Mesendoderm (in vitro differentiated cells): ENCODE measurements around the gene CCDC182.
A peak's percentile ranks its signal among the peaks of the same experiment; 100 is the strongest.

Experiments
- DNase-seq: peaks from one replicate; pipeline ENCODE4 v3.0.0; 2013
- H2AK5ac ChIP-seq: 2 replicates; pipeline ENCODE4 v1.6.1; 2013; ENCODE audit warnings: low read length, inconsistent platforms
- H2BK120ac ChIP-seq: 2 replicates; pipeline ENCODE4 v1.6.1; 2013; ENCODE audit warnings: low read depth, mild to moderate bottlenecking, low read length, moderate library complexity, mixed read lengths
- H2BK15ac ChIP-seq: replicated peaks from 2 replicates; pipeline ENCODE4 v1.6.1; 2013; ENCODE audit warnings: low read depth, mild to moderate bottlenecking, moderate library complexity
- H2BK5ac ChIP-seq: 2 replicates; pipeline ENCODE4 v1.6.1; 2013; ENCODE audit warnings: low read length, inconsistent platforms
- H3K18ac ChIP-seq: 2 replicates; pipeline ENCODE4 v1.6.1; 2013; ENCODE audit warnings: mild to moderate bottlenecking, low read length, mixed read lengths
- H3K23ac ChIP-seq: one replicate; pipeline ENCODE4 v1.6.1; 2013; ENCODE audit warnings: low read length
- H3K27ac ChIP-seq: 2 replicates; pipeline ENCODE4 v1.5.1; 2013; ENCODE audit warnings: low read depth, mild to moderate bottlenecking, inconsistent platforms, low read length, moderate library complexity
- H3K27me3 ChIP-seq: 2 replicates; pipeline ENCODE4 v1.6.1; 2013; ENCODE audit warnings: low read length, control low read depth, mild to moderate bottlenecking, inconsistent platforms; ENCODE audit not compliant: insufficient read depth, poor library complexity
- H3K36me3 ChIP-seq: 2 replicates; pipeline ENCODE4 v1.6.1; 2013; ENCODE audit warnings: low read length, inconsistent platforms; ENCODE audit not compliant: control insufficient read depth, insufficient read depth
- H3K4ac ChIP-seq: one replicate; pipeline ENCODE4 v1.6.1; 2013; ENCODE audit warnings: low read depth, mild to moderate bottlenecking, low read length, moderate library complexity
- H3K4me1 ChIP-seq: 2 replicates; pipeline ENCODE4 v1.6.1; 2013; ENCODE audit warnings: low read depth, low read length, inconsistent platforms; ENCODE audit not compliant: control insufficient read depth
- H3K4me2 ChIP-seq: 2 replicates; pipeline ENCODE4 v1.6.1; 2013; ENCODE audit warnings: low read length
- H3K4me3 ChIP-seq: 2 replicates; pipeline ENCODE4 v1.5.1; 2013; ENCODE audit warnings: mild to moderate bottlenecking, low read length
- H3K56ac ChIP-seq: one replicate; pipeline ENCODE4 v1.6.1; 2013; ENCODE audit warnings: low read length
- H3K79me1 ChIP-seq: 2 replicates; pipeline ENCODE4 v1.6.1; 2013; ENCODE audit warnings: low read length, inconsistent platforms
- H3K79me2 ChIP-seq: 2 replicates; pipeline ENCODE4 v1.6.1; 2013; ENCODE audit warnings: mild to moderate bottlenecking, low read length; ENCODE audit not compliant: control insufficient read depth, insufficient read depth
- H3K9ac ChIP-seq: 2 replicates; pipeline ENCODE4 v1.6.1; 2013; ENCODE audit warnings: low read length, inconsistent platforms
- H4K5ac ChIP-seq: one replicate; pipeline ENCODE4 v1.6.1; 2013; ENCODE audit warnings: low read length
- H4K8ac ChIP-seq: one replicate; pipeline ENCODE4 v1.6.1; 2013; ENCODE audit warnings: low read depth, mild to moderate bottlenecking, control low read depth, low read length, moderate library complexity
- WGBS: extraction: QIAGEN DNeasy Blood & Tissue Kit; methylation state at CpG from one replicate; pipeline ENCODE4 v1.1.7; 2013; ENCODE audit warnings: low lambda C conversion rate, missing lambda C conversion rate; ENCODE audit not compliant: insufficient coverage; ENCODE audit errors: extremely low coverage; 5-methylcytosine and 5-hydroxymethylcytosine counted together

Gene CCDC182

GRCh38 chr17:57720386-57721035 is 24.6 kb downstream of the CCDC182 start:
- Histone ChIP-seq H2AK5ac (no peak overlapping the region), H3K23ac (no peak overlapping the region), H2BK15ac (no peak overlapping the region), H3K36me3 (no peaks in the 10 kb centered on the region), H3K18ac (no peak overlapping the region), H3K79me2 (no peaks in the 10 kb centered on the region), H3K27ac (no peak overlapping the region), H3K4me2 (no peak overlapping the region), H2BK5ac (no peak overlapping the region), H3K4me1 (no peaks in the 10 kb centered on the region), H2BK120ac (no peak overlapping the region), H3K56ac (no peak overlapping the region), H4K5ac (no peak overlapping the region), H3K4me3 (no peak overlapping the region), H3K9ac (no peak overlapping the region), H3K27me3 (no peaks in the 10 kb centered on the region), H3K4ac (no peak overlapping the region), H3K79me1 (no peaks in the 10 kb centered on the region), H4K8ac (no peak overlapping the region)
- WGBS: no CpG with 5 or more reads among the region's 2 CpGs
- no peak for DNase-seq

DNA sequence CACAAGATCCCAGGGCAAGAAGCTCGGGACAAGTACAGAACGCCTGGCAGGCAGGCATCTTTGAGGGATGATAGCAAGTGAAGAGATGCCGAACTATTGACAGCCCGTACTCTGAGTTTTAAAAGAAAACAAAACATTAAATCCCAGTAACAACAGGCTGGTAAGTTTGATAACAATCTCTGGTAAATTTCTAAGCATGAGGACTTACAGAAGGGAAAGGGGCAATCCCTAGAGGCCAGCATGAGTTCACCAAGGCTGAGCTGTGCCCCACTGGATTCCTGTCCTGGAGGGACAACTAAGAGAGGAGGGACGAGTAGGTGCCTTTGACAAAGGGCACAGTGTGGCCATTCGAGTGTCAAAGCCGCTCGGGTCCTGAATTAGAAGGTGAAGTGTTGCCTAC is 26.2 kb downstream of the CCDC182 start:
- no peak overlapping the region for H3K4ac ChIP-seq
- no peak overlapping the region for H2AK5ac ChIP-seq
- H3K79me1 ChIP-seq: no peaks in the 10 kb centered on the region
- no peak overlapping the region for H4K8ac ChIP-seq
- no peak overlapping the region for H3K4me2 ChIP-seq
- H3K36me3 ChIP-seq: no peaks in the 10 kb centered on the region
- H2BK5ac ChIP-seq: no peak overlapping the region
- H3K79me2 ChIP-seq: no peaks in the 10 kb centered on the region
- H3K4me3 ChIP-seq: no peak overlapping the region
- H3K27ac ChIP-seq: no peak overlapping the region
- no peak for DNase-seq
- no peaks in the 10 kb centered on the region for H3K27me3 ChIP-seq
- no peak overlapping the region for H2BK120ac ChIP-seq
- no peak overlapping the region for H3K23ac ChIP-seq
- no peak overlapping the region for H4K5ac ChIP-seq
- H3K56ac ChIP-seq: no peak overlapping the region
- no CpG with 5 or more reads among the region's 8 CpGs for WGBS
- H3K9ac ChIP-seq: no peak overlapping the region
- H2BK15ac ChIP-seq: no peak overlapping the region
- H3K4me1 ChIP-seq: no peaks in the 10 kb centered on the region
- no peak overlapping the region for H3K18ac ChIP-seq

DNA sequence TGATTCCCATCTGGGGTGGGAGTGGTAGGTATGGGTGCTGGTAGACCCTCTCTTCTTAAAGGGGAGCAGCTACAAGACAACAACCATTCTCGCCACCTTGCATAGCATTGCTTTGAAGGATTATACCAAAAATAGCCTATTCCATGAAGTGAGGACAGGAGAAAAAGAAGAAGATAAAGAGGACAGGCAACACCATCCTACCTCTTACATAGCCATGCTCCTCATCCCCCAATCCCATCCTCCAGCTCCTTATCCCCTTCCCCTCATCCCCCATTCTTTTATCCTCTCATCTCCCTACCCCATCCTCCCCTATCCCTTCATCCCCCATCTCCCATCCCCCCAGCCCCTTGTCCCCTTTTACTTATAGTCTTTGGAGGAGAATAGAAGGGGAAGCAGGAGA is 29.1 kb downstream of the CCDC182 start:
- no peak for DNase-seq
- no peak overlapping the region for H3K4ac ChIP-seq
- no peak overlapping the region for H2BK120ac ChIP-seq
- H4K5ac ChIP-seq: no peak overlapping the region
- no peak overlapping the region for H3K27ac ChIP-seq
- no peak overlapping the region for H3K4me3 ChIP-seq
- no CpG with 5 or more reads among the region's 1 CpG for whole genome bisulfite sequencing
- no peaks in the 10 kb centered on the region for H3K36me3 ChIP-seq
- H2AK5ac ChIP-seq: no peak overlapping the region
- no peaks in the 10 kb centered on the region for H3K79me1 ChIP-seq
- H2BK15ac ChIP-seq: no peak overlapping the region
- H3K18ac ChIP-seq: no peak overlapping the region
- no peak overlapping the region for H2BK5ac ChIP-seq
- H4K8ac ChIP-seq: no peak overlapping the region
- H3K56ac ChIP-seq: no peak overlapping the region
- no peak overlapping the region for H3K4me2 ChIP-seq
- H3K4me1 ChIP-seq: no peaks in the 10 kb centered on the region
- no peaks in the 10 kb centered on the region for H3K79me2 ChIP-seq
- H3K23ac ChIP-seq: no peak overlapping the region
- peaks cover 3% of the 10 kb centered on the region for H3K27me3 ChIP-seq
- no peak overlapping the region for H3K9ac ChIP-seq

DNA sequence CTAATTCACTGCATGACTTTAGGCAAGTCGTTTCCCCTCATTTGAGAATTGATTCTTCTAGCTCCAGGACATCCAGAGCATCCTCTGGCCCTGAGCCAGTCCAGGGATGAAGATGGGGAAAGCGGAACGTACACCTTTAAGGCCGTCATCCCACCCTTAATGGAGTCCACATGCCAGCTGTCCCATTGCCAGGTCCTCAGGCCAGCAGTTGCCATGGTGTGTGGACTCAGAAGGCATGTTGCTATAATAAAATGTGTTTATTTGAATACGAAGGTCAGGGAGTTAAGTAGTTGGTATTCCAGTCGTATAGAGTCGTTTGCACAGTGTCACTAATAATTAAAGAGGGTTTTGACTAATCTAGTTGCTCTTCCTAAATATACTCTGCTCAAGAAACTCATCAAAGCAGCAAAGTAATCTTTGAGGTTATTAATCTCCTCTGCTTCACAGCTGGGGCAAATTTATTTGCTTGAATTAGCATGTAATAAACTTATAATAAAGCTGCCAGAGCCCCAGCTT is 30.4 kb downstream of the CCDC182 start:
- Histone ChIP-seq H4K5ac (no peak overlapping the region), H3K27ac (no peak overlapping the region), H3K4ac (no peak overlapping the region), H3K18ac (no peak overlapping the region), H3K79me2 (no peaks in the 10 kb centered on the region), H2AK5ac (no peak overlapping the region), H3K4me2 (no peak overlapping the region), H2BK5ac (no peak overlapping the region), H2BK120ac (no peak overlapping the region), H3K56ac (no peak overlapping the region), H3K4me3 (no peak overlapping the region), H3K9ac (no peak overlapping the region), H2BK15ac (no peak overlapping the region), H3K79me1 (no peaks in the 10 kb centered on the region), H4K8ac (no peak overlapping the region), H3K36me3 (no peaks in the 10 kb centered on the region), H3K23ac (no peak overlapping the region), H3K27me3 (peaks cover 3% of the 10 kb centered on the region), H3K4me1 (no peaks in the 10 kb centered on the region)
- WGBS: no CpG with 5 or more reads among the region's 7 CpGs
- DNase-seq: no peak

DNA sequence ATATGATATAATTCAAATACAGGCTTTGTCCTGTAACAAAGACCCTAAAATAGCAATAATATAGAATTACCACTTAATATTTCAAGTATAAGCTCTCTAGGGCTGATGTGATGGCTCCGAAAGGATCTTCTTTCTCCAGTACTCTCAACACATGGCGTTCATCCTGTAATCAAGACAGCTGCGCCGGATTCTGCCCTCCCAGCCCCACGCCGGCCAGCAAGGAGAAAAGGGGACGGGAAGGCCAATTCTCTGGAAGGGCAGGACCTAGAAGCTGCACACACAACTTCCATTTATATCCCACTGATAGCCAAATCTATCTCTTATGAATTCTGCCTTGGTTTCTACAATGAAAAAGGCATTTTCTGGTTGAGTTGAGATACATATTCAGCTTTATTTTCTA is 32.0 kb downstream of the CCDC182 start:
- no peak overlapping the region for H3K18ac ChIP-seq
- H3K4me1 ChIP-seq: peaks cover under 1% of the 10 kb centered on the region
- H3K4me3 ChIP-seq: no peak overlapping the region
- no peak for DNase-seq
- no peaks in the 10 kb centered on the region for H3K79me2 ChIP-seq
- no peaks in the 10 kb centered on the region for H3K79me1 ChIP-seq
- no CpG with 5 or more reads among the region's 7 CpGs for WGBS
- peaks cover 3% of the 10 kb centered on the region for H3K27me3 ChIP-seq
- H2AK5ac ChIP-seq: no peak overlapping the region
- H2BK5ac ChIP-seq: no peak overlapping the region
- no peaks in the 10 kb centered on the region for H3K36me3 ChIP-seq
- no peak overlapping the region for H2BK120ac ChIP-seq
- no peak overlapping the region for H4K8ac ChIP-seq
- no peak overlapping the region for H3K56ac ChIP-seq
- no peak overlapping the region for H3K4me2 ChIP-seq
- H3K27ac ChIP-seq: no peak overlapping the region
- no peak overlapping the region for H3K4ac ChIP-seq
- no peak overlapping the region for H2BK15ac ChIP-seq
- H3K23ac ChIP-seq: no peak overlapping the region
- no peak overlapping the region for H3K9ac ChIP-seq
- no peak overlapping the region for H4K5ac ChIP-seq

DNA sequence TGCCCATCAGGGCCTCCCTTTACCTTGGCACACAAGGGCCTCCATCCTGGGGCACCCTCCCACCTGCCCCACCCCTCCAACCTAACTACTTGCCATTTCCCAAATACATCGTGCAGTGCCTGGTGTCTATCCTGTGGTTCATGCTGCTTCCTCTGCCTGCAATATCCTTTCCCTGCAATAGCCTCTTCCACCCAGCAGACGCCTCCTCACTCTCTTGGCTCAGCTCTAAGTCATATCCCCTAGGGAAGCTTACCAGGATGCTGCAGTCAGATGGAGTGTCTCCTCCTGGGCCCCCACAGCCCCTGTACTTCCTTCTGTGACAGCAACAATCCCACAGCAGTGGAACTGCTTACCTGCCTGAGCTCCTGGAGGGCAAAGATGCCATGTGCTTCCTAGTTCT is 36.7 kb downstream of the CCDC182 start:
- no peak overlapping the region for H4K5ac ChIP-seq
- peak; percentile 43 for DNase-seq
- no peak overlapping the region for H3K9ac ChIP-seq
- no peak overlapping the region for H3K18ac ChIP-seq
- peak overlapping the region; percentile 11 for H3K56ac ChIP-seq
- no CpG with 5 or more reads among the region's 2 CpGs for WGBS
- H3K36me3 ChIP-seq: no peaks in the 10 kb centered on the region
- H3K27ac ChIP-seq: no peak overlapping the region
- no peaks in the 10 kb centered on the region for H3K79me1 ChIP-seq
- no peak overlapping the region for H2BK15ac ChIP-seq
- H3K27me3 ChIP-seq: no peaks in the 10 kb centered on the region
- no peak overlapping the region for H3K4me2 ChIP-seq
- H2BK5ac ChIP-seq: no peak overlapping the region
- no peak overlapping the region for H2AK5ac ChIP-seq
- no peak overlapping the region for H3K4me3 ChIP-seq
- no peak overlapping the region for H4K8ac ChIP-seq
- H3K4ac ChIP-seq: no peak overlapping the region
- H3K4me1 ChIP-seq: peaks cover 2% of the 10 kb centered on the region
- no peak overlapping the region for H3K23ac ChIP-seq
- H2BK120ac ChIP-seq: no peak overlapping the region
- H3K79me2 ChIP-seq: no peaks in the 10 kb centered on the region
